Neural progenitor cell (in vitro differentiated cells): ENCODE measurements around the gene EIF4G3.

Experiments
- CTCF ChIP-seq: fragments of 200-600 bp; sonication (generic); IDR thresholded peaks from 2 replicates; pipeline ENCODE4 v1.5.1; 2017; ENCODE audit warnings: antibody characterized with exemption, mild to moderate bottlenecking
- EZH2 ChIP-seq: fragments of 200-600 bp; sonication (generic); IDR thresholded peaks from 2 replicates; pipeline ENCODE4 v1.6.1; 2017; ENCODE audit warnings: antibody characterized with exemption, mild to moderate bottlenecking, moderate library complexity

- no peak for TF ChIP-seq EZH2
- no peak for TF ChIP-seq CTCF
Observed at GRCh38 chr1:20830378-20830777, 346.3 kb downstream of the EIF4G3 start.
